ENCODE results near the gene LRIT1. TPM values are rescaled to one million over a fixed set of nuclear protein-coding genes. Genes with fewer than 3 reads are reported as not detected.
A peak's percentile ranks its signal among the peaks of the same experiment; 100 is the strongest.

Gene LRIT1
- total RNA-seq, 4 donors from 2014 or later, result not detected

DNA sequence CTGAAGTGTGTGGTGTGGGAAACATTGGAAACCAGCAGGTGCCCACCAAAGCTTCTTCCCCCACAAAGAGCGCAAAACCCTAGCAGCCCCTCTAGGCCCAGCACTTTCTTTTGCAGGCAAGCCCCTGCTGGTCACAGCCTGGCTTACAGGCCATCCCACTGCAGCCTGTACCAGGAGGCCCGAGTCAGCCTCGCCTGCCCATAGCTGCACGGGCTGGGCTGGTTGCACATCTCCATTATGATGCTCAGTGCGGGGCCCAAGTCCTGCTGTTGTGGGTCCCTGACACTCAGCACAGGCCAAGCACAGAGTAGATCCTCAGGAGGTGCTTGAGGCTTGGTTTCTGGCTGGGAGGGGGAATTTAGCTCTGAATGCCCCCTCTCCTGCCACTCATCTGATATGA, 39.0 kb downstream of the LRIT1 start:
- DNase-seq, result no peak
- Histone ChIP-seq H3K4me3 (no peak overlapping the region), H3K27ac (peak overlapping the region in 1 of 4 donors; percentile 72), H3K9me3 (no peaks in the 10 kb centered on the region), H3K36me3 (no peaks in the 10 kb centered on the region), H3K27me3 (no peaks in the 10 kb centered on the region), H3K4me1 (peaks cover 0 to 32% (median 0%) of the 10 kb centered on the region in 4 donors)
- TF ChIP-seq, protein P1, sequence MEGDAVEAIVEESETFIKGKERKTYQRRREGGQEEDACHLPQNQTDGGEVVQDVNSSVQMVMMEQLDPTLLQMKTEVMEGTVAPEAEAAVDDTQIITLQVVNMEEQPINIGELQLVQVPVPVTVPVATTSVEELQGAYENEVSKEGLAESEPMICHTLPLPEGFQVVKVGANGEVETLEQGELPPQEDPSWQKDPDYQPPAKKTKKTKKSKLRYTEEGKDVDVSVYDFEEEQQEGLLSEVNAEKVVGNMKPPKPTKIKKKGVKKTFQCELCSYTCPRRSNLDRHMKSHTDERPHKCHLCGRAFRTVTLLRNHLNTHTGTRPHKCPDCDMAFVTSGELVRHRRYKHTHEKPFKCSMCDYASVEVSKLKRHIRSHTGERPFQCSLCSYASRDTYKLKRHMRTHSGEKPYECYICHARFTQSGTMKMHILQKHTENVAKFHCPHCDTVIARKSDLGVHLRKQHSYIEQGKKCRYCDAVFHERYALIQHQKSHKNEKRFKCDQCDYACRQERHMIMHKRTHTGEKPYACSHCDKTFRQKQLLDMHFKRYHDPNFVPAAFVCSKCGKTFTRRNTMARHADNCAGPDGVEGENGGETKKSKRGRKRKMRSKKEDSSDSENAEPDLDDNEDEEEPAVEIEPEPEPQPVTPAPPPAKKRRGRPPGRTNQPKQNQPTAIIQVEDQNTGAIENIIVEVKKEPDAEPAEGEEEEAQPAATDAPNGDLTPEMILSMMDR (IDR thresholded peaks at IDR 0.05), result no peak
- no peak for TF ChIP-seq POLR2A (IDR thresholded peaks at IDR 0.05)

DNA sequence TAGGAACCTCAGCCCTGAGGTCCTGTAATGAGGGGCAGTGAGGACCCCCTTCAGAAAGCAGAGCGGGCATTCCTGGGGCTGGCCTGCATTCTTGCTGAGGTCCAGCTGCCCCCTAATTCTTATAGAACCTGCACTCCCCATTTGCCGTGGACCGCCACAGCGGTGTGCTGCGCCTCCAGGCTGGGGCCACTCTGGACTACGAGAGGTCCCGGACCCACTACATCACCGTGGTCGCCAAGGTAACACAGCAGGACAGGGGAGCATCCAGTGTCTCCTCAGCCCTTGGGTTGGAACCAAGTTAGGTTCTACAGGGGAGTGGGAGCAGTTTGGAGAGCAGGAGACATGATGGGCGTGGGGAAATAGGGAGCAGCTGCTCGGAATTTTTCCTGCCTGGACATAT, 39.7 kb downstream of the LRIT1 start:
- Histone ChIP-seq H3K4me1 (peaks cover 0 to 39% (median 0%) of the 10 kb centered on the region in 4 donors), H3K27me3 (no peaks in the 10 kb centered on the region), H3K9me3 (no peaks in the 10 kb centered on the region), H3K4me3 (no peak overlapping the region), H3K36me3 (no peaks in the 10 kb centered on the region), H3K27ac (peak overlapping the region in 3 of 4 donors; percentile 46 to 77 (median 72))
- no peak for DNase-seq
- TF ChIP-seq POLR2A (IDR thresholded peaks at IDR 0.05), result no peak
- TF ChIP-seq, protein P1 (IDR thresholded peaks at IDR 0.05), result no peak

DNA sequence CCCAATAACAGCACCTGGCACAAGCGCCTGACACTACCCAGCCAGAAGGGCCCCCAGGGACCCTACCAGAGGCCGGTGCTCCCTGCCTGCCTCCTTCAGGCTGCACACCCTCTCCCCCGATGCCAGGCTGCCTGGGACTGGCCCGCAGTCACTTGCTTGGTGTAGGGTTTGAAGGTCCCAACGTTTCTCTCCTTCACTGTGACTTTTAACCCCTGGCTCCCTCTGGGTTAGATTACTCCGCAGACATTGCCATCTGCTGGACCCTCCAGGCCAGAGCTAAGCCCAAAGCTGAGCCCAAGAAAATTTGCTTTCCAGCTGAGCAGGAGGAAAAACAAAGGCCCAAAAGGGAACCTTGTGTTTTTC, 40.1 kb downstream of the LRIT1 start:
- no peak for TF ChIP-seq POLR2A (IDR thresholded peaks at IDR 0.05)
- TF ChIP-seq, protein P1 (IDR thresholded peaks at IDR 0.05), result peak in 3 of 6 experiments; percentile 49 to 50 (median 50)
- H3K9me3 ChIP-seq, result no peaks in the 10 kb centered on the region
- peak in 1 of 3 donors; percentile 73 for DNase-seq
- H3K4me3 ChIP-seq, result no peak overlapping the region
- peaks cover 0 to 42% (median 0%) of the 10 kb centered on the region in 4 donors for H3K4me1 ChIP-seq
- no peaks in the 10 kb centered on the region for H3K27me3 ChIP-seq
- no peaks in the 10 kb centered on the region for H3K36me3 ChIP-seq
- peak overlapping the region in 3 of 4 donors; percentile 46 to 77 (median 72) for H3K27ac ChIP-seq

DNA sequence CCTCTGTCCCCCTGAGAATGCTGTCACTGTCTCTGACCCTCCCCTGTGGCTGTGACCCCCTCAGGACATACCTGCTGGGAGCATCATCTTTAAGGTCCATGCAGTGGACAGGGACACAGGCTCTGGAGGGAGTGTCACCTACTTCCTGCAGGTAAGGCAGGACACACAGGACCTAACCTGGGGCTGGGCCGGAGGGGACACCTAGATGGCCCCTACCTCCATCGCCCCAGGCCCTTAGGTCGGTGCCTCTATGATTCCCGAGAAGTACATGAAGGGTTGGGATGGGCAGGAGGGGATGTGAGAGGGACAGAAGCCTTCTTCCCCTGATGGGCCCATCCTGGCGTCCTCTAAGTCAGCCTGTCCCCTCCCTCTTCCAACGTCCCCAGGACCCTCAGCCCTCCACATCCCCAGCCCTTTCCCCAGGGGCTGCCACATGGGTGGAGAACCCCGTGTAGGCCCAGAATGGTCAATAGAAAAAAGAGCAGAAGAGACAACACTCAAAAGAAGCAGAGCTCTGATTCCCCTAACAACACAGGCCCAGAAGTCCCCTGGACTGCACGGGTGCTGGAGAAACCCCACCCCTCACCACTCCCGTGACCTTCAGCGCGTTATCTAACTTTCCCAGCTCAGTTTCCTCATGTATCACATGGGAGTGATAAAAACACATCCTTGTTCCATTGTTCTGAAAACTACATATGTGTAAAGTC, 40.7 kb downstream of the LRIT1 start:
- Histone ChIP-seq H3K36me3 (no peaks in the 10 kb centered on the region), H3K9me3 (no peaks in the 10 kb centered on the region), H3K27me3 (no peaks in the 10 kb centered on the region), H3K4me3 (no peak overlapping the region), H3K27ac (peak overlapping the region in 3 of 4 donors; percentile 51 to 77 (median 72)), H3K4me1 (peaks cover 0 to 46% (median 0%) of the 10 kb centered on the region in 4 donors)
- TF ChIP-seq, protein P1 (IDR thresholded peaks at IDR 0.05), result no peak
- no peak for TF ChIP-seq POLR2A (IDR thresholded peaks at IDR 0.05)
- peak in 1 of 3 donors; percentile 68 for DNase-seq

DNA sequence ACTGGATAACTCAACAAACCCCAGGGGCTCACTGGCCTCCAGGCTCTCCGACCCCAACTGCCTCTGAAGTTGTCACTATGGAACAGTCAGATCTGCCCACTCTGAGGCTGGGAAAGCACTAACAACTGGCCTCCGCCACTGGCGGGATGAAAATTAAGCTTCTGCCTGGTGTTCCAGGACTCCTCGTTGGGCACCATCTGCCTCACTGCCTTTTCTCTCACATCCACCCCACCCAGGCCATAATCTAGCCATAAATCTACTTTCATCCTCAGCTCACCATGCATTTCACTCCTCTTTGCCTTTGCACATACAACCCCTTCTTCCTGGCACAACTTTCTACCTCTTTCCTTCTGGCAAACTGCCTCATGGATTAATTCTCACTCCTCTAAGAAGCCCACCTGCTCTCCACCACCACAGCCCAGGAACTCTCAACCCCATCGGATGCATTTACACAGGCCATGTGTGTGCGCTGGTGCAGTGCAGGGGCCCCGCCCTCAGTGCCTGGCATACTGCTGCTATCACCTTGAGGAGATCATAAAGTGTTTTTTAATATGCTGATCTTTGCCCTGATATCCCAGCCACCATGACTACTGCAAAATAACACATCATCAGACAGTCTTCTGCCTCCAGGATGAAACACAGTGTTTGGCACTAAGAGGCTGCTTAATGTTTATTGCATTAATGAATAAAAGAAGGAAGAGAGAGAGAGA, 43.0 kb downstream of the LRIT1 start:
- peaks cover 0 to 6% of the 10 kb centered on the region in 2 donors for H3K27me3 ChIP-seq
- no peaks in the 10 kb centered on the region for H3K9me3 ChIP-seq
- H3K4me1 ChIP-seq, result peaks cover 3 to 67% (median 9%) of the 10 kb centered on the region in 4 donors
- H3K4me3 ChIP-seq, result no peak overlapping the region
- DNase-seq, result peak in 2 of 3 donors; percentile 85 to 86
- peak overlapping the region in 2 of 4 donors; percentile 72 to 81 for H3K27ac ChIP-seq
- H3K36me3 ChIP-seq, result no peaks in the 10 kb centered on the region
- TF ChIP-seq, protein P1 (IDR thresholded peaks at IDR 0.05), result no peak
- peak in 1 of 2 donors; percentile 12 for TF ChIP-seq POLR2A (IDR thresholded peaks at IDR 0.05)
